ENCODE results near the gene SRI. TPM values are rescaled to one million over a fixed set of nuclear protein-coding genes. Genes with fewer than 3 reads are reported as not detected.

Gene SRI
- total RNA-seq, 1 donor from 2014 or later: 99.9 TPM

GRCh38 chr7:88155756-88156155, 64.1 kb downstream of the SRI start:
- no peak for DNase-seq (ENCODE audit: low spot score)
- no peaks in the 10 kb centered on the region for H3K4me1 Mint-ChIP-seq (ENCODE audit: low read depth)
- H3K9me3 Mint-ChIP-seq (ENCODE audit: low read depth): peaks cover 28% of the 10 kb centered on the region
- H3K36me3 Mint-ChIP-seq (ENCODE audit: low read depth): peaks cover 3% of the 10 kb centered on the region
- H3K4me3 Mint-ChIP-seq (ENCODE audit: unreplicated experiment): no peak overlapping the region
- no peak for TF ChIP-seq CTCF (IDR thresholded peaks at IDR 0.05)
- no peaks in the 10 kb centered on the region for H3K27me3 Mint-ChIP-seq (ENCODE audit: low read depth)
- no peak overlapping the region for H3K27ac Mint-ChIP-seq (ENCODE audit: unreplicated experiment)

Other genes with a start within 250 kb of the SRI start
- not detected in 3 replicates for gene STEAP4, start 86.9 kb upstream of the SRI start, total RNA-seq